ENCODE data around the gene SOCS6.

DNA sequence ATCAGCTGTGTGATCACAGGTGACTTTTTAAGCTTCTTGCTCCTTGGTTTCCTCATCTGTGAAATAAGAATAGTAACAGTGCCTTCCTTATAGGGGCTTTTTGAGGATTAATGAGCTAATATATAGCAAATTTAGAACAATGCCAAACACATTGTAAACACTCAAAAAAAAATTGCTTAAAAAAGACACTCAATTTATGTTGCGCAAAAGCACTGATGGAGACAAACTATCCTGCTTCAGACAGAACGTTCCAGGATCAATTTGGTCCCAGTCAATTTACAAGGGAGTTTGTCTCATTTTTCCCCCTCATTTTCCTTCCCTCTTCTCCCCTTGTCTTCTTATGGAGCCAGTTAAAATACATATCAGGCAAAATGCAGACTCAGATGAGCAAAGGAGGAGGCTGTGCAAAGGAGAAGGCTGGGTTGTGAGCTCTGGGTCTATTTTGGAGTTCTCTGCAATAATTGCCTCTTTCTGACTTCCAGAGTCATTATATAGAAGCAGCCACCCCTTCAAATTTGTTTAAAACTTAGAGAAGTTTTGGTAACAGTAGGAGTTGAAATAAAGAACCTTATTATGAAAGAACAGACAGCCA lies 83.7 kb downstream of the SOCS6 start:
- TF ChIP-seq, protein P1, sequence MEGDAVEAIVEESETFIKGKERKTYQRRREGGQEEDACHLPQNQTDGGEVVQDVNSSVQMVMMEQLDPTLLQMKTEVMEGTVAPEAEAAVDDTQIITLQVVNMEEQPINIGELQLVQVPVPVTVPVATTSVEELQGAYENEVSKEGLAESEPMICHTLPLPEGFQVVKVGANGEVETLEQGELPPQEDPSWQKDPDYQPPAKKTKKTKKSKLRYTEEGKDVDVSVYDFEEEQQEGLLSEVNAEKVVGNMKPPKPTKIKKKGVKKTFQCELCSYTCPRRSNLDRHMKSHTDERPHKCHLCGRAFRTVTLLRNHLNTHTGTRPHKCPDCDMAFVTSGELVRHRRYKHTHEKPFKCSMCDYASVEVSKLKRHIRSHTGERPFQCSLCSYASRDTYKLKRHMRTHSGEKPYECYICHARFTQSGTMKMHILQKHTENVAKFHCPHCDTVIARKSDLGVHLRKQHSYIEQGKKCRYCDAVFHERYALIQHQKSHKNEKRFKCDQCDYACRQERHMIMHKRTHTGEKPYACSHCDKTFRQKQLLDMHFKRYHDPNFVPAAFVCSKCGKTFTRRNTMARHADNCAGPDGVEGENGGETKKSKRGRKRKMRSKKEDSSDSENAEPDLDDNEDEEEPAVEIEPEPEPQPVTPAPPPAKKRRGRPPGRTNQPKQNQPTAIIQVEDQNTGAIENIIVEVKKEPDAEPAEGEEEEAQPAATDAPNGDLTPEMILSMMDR (conservative IDR thresholded peaks at IDR 0.05 in 1 of 2, IDR thresholded peaks at IDR 0.05 in 1 of 2; ENCODE audit: extremely low read depth in 1 of 2, insufficient read depth in 1 of 2, low read depth in 1 of 2, low read length in 2 of 2): no peak
- TF ChIP-seq EZH2 (IDR thresholded peaks at IDR 0.05; ENCODE audit: borderline replicate concordance, low read length): no peak
